ENCODE data around the gene IL17RC.

The IL17RC gene

GRCh38 chr3:9947025-9947995 lies 30.4 kb downstream of the IL17RC start:
- Histone ChIP-seq H3K4me2 (ENCODE audit: low read length) (peak overlapping the region; percentile 78), H3K79me2 (ENCODE audit: insufficient read depth, low read length) (no peaks in the 10 kb centered on the region), H2AFZ (ENCODE audit: low read length) (no peak overlapping the region), H3F3A (ENCODE audit: insufficient read depth, low read length) (no peaks in the 10 kb centered on the region), H3K9me3 (ENCODE audit: low read length) (no peaks in the 10 kb centered on the region), H3K27ac (ENCODE audit: low read depth, low read length, poor library complexity, severe bottlenecking) (no peak overlapping the region), H3K27me3 (ENCODE audit: insufficient read depth, low read length) (no peaks in the 10 kb centered on the region), H4K20me1 (ENCODE audit: insufficient read depth, low read length) (no peaks in the 10 kb centered on the region), H3K4me3 (ENCODE audit: low read depth, low read length, poor library complexity, severe bottlenecking) (peak overlapping the region; percentile 66), H3K4me1 (ENCODE audit: insufficient read depth, low read length, severe bottlenecking) (peaks cover 12% of the 10 kb centered on the region), H3K9ac (ENCODE audit: low read length) (no peak overlapping the region; the same call in 1 of the 2 replicates), H3K9me2 (ENCODE audit: low read depth, low read length) (no peaks in the 10 kb centered on the region), H3K36me3 (ENCODE audit: insufficient read depth, low read length) (peaks cover 6% of the 10 kb centered on the region; the same call in 1 of the 2 replicates)
- TF ChIP-seq CTCF (IDR thresholded peaks at IDR 0.05; ENCODE audit: low read length) (no peak), EZH2 (IDR thresholded peaks at IDR 0.05; ENCODE audit: borderline replicate concordance, low read length) (no peak)

- Histone ChIP-seq H3K36me3 (ENCODE audit: insufficient read depth, low read length) (peaks cover 6% of the 10 kb centered on the region; the same call in 1 of the 2 replicates), H3K79me2 (ENCODE audit: insufficient read depth, low read length) (no peaks in the 10 kb centered on the region), H3K9ac (ENCODE audit: low read length) (no peak overlapping the region), H3K4me1 (ENCODE audit: insufficient read depth, low read length, severe bottlenecking) (peaks cover 12% of the 10 kb centered on the region), H4K20me1 (ENCODE audit: insufficient read depth, low read length) (no peaks in the 10 kb centered on the region), H3F3A (ENCODE audit: insufficient read depth, low read length) (no peaks in the 10 kb centered on the region), H3K27ac (ENCODE audit: low read depth, low read length, poor library complexity, severe bottlenecking) (no peak overlapping the region), H3K27me3 (ENCODE audit: insufficient read depth, low read length) (no peaks in the 10 kb centered on the region), H3K9me2 (ENCODE audit: low read depth, low read length) (no peaks in the 10 kb centered on the region), H3K9me3 (ENCODE audit: low read length) (no peaks in the 10 kb centered on the region), H3K4me2 (ENCODE audit: low read length) (no peak overlapping the region), H3K4me3 (ENCODE audit: low read depth, low read length, poor library complexity, severe bottlenecking) (no peak overlapping the region), H2AFZ (ENCODE audit: low read length) (no peak overlapping the region)
- TF ChIP-seq CTCF (IDR thresholded peaks at IDR 0.05; ENCODE audit: low read length) (no peak), EZH2 (IDR thresholded peaks at IDR 0.05; ENCODE audit: borderline replicate concordance, low read length) (no peak)
Measured at GRCh38 chr3:9948586-9948985, 31.7 kb downstream of the IL17RC start.

- no peak overlapping the region for H3K9ac ChIP-seq (ENCODE audit: low read length)
- H3K4me1 ChIP-seq (ENCODE audit: insufficient read depth, low read length, severe bottlenecking) = peaks cover 12% of the 10 kb centered on the region
- no peaks in the 10 kb centered on the region for H3K27me3 ChIP-seq (ENCODE audit: insufficient read depth, low read length)
- H3K4me3 ChIP-seq (ENCODE audit: low read depth, low read length, poor library complexity, severe bottlenecking) = no peak overlapping the region
- no peaks in the 10 kb centered on the region for H4K20me1 ChIP-seq (ENCODE audit: insufficient read depth, low read length)
- no peaks in the 10 kb centered on the region for H3K9me3 ChIP-seq (ENCODE audit: low read length)
- H2AFZ ChIP-seq (ENCODE audit: low read length) = no peak overlapping the region
- TF ChIP-seq CTCF (IDR thresholded peaks at IDR 0.05; ENCODE audit: low read length) (no peak), EZH2 (IDR thresholded peaks at IDR 0.05; ENCODE audit: borderline replicate concordance, low read length) (no peak)
- no peaks in the 10 kb centered on the region for H3K79me2 ChIP-seq (ENCODE audit: insufficient read depth, low read length)
- no peaks in the 10 kb centered on the region for H3K9me2 ChIP-seq (ENCODE audit: low read depth, low read length)
- peaks cover 4% of the 10 kb centered on the region; the same call in 1 of the 2 replicates for H3K36me3 ChIP-seq (ENCODE audit: insufficient read depth, low read length)
- no peak overlapping the region for H3K27ac ChIP-seq (ENCODE audit: low read depth, low read length, poor library complexity, severe bottlenecking)
- H3K4me2 ChIP-seq (ENCODE audit: low read length) = no peak overlapping the region
- no peaks in the 10 kb centered on the region for H3F3A ChIP-seq (ENCODE audit: insufficient read depth, low read length)
Measured at GRCh38 chr3:9949115-9949514, 32.2 kb downstream of the IL17RC start.
